Inflammatory macrophage treated with lipopolysaccharide for 1 hour (primary cell): ENCODE results near the gene FGGY.

Source experiments
- DNase-seq, 2 donors: peaks; one replicate each; pipeline ENCODE4 v3.0.0-alpha.2; 2020 to 2022

FGGY gene

GRCh38 chr1:59718989-59719360 is 422.1 kb downstream of the FGGY start:
- no peak for DNase-seq

- DNase-seq: no peak
Observed at GRCh38 chr1:59720326-59721115, 423.6 kb downstream of the FGGY start.

GRCh38 chr1:59730302-59730701 is 433.4 kb downstream of the FGGY start:
- DNase-seq: no peak

GRCh38 chr1:59730759-59731478 is 434.0 kb downstream of the FGGY start:
- peak in 1 of 2 donors; percentile 23 for DNase-seq

- no peak for DNase-seq
Observed at GRCh38 chr1:59731591-59731990, 434.7 kb downstream of the FGGY start.

GRCh38 chr1:59732214-59732955 is 435.5 kb downstream of the FGGY start:
- DNase-seq: no peak

- DNase-seq: no peak
Observed at GRCh38 chr1:59733443-59734141, 436.7 kb downstream of the FGGY start.

- DNase-seq: peak in 1 of 2 donors; percentile 20
Observed at GRCh38 chr1:59735927-59736326, 439.0 kb downstream of the FGGY start.

- DNase-seq: no peak
Observed at GRCh38 chr1:59736744-59737143, 439.9 kb downstream of the FGGY start.

- no peak for DNase-seq
Observed at GRCh38 chr1:59737638-59738037, 440.7 kb downstream of the FGGY start.

- no peak for DNase-seq
Observed at GRCh38 chr1:59738152-59738551, 441.3 kb downstream of the FGGY start.

- DNase-seq: no peak
Observed at GRCh38 chr1:59738591-59739015, 441.7 kb downstream of the FGGY start.

- no peak for DNase-seq
Observed at GRCh38 chr1:59739111-59739510, 442.2 kb downstream of the FGGY start.

- no peak for DNase-seq
Observed at GRCh38 chr1:59742526-59742925, 445.6 kb downstream of the FGGY start.

- peak; percentile 90 to 94 for DNase-seq
Observed at GRCh38 chr1:59743324-59744091, 446.6 kb downstream of the FGGY start.

GRCh38 chr1:59747420-59748024 is 450.6 kb downstream of the FGGY start:
- DNase-seq: no peak

GRCh38 chr1:59748123-59748522 is 451.2 kb downstream of the FGGY start:
- no peak for DNase-seq

GRCh38 chr1:59750328-59751003 is 453.6 kb downstream of the FGGY start:
- DNase-seq: peak; percentile 70 to 81

GRCh38 chr1:59751004-59751395 is 454.1 kb downstream of the FGGY start:
- no peak for DNase-seq

GRCh38 chr1:59751801-59752200 is 454.9 kb downstream of the FGGY start:
- DNase-seq: no peak
